ENCODE measurements around the gene IGLON5.

IGLON5 gene

GRCh38 chr19:51311351-51312257, at the start of gene IGLON5:
Gene IGLON5, plus strand, starts transcription at chr19:51311644. Its CDS starts 204 bp downstream, at chr19:51311848.
- no peak for DNase-seq (ENCODE audit: low read depth, low spot score)

- DNase-seq (ENCODE audit: low read depth, low spot score) = no peak
These were observed 47.6 kb upstream of the IGLON5 start for GRCh38 chr19:51263808-51264207.

GRCh38 chr19:51271067-51271466, 40.4 kb upstream of the IGLON5 start:
- no peak for DNase-seq (ENCODE audit: low read depth, low spot score)

GRCh38 chr19:51272183-51272810, 39.1 kb upstream of the IGLON5 start:
- DNase-seq (ENCODE audit: low read depth, low spot score) = no peak

GRCh38 chr19:51274049-51274770, 37.2 kb upstream of the IGLON5 start:
- DNase-seq (ENCODE audit: low read depth, low spot score) = no peak

GRCh38 chr19:51277112-51277511, 34.3 kb upstream of the IGLON5 start:
- no peak for DNase-seq (ENCODE audit: low read depth, low spot score)

- no peak for DNase-seq (ENCODE audit: low read depth, low spot score)
These were observed 29.1 kb upstream of the IGLON5 start for GRCh38 chr19:51282335-51282734.

GRCh38 chr19:51285682-51286081, 25.8 kb upstream of the IGLON5 start:
- DNase-seq (ENCODE audit: low read depth, low spot score) = no peak

- no peak for DNase-seq (ENCODE audit: low read depth, low spot score)
These were observed 21.8 kb upstream of the IGLON5 start for GRCh38 chr19:51289635-51290034.

- DNase-seq (ENCODE audit: low read depth, low spot score) = no peak
These were observed 18.5 kb upstream of the IGLON5 start for GRCh38 chr19:51292971-51293370.

- no peak for DNase-seq (ENCODE audit: low read depth, low spot score)
These were observed 17.8 kb upstream of the IGLON5 start for GRCh38 chr19:51293571-51294210.

GRCh38 chr19:51294211-51294976, 17.1 kb upstream of the IGLON5 start:
- DNase-seq (ENCODE audit: low read depth, low spot score) = no peak

- no peak for DNase-seq (ENCODE audit: low read depth, low spot score)
These were observed 16.5 kb upstream of the IGLON5 start for GRCh38 chr19:51294977-51295375.

GRCh38 chr19:51295382-51296126, 15.9 kb upstream of the IGLON5 start:
- no peak for DNase-seq (ENCODE audit: low read depth, low spot score)

GRCh38 chr19:51296336-51297093, 14.9 kb upstream of the IGLON5 start:
- no peak for DNase-seq (ENCODE audit: low read depth, low spot score)

- no peak for DNase-seq (ENCODE audit: low read depth, low spot score)
These were observed 14.0 kb upstream of the IGLON5 start for GRCh38 chr19:51297406-51297805.

- no peak for DNase-seq (ENCODE audit: low read depth, low spot score)
These were observed 10.2 kb upstream of the IGLON5 start for GRCh38 chr19:51301266-51301665.

- no peak for DNase-seq (ENCODE audit: low read depth, low spot score)
These were observed 6.0 kb upstream of the IGLON5 start for GRCh38 chr19:51305479-51305878.

GRCh38 chr19:51316688-51317087, 5.2 kb downstream of the IGLON5 start:
- no peak for DNase-seq (ENCODE audit: low read depth, low spot score)

- DNase-seq (ENCODE audit: low read depth, low spot score) = no peak
These were observed 5.9 kb downstream of the IGLON5 start for GRCh38 chr19:51317376-51317775.

Measured in smooth muscle cell of the brain vasculature (primary cell).